Measurements from ENCODE around the gene CD300LG.

CD300LG gene

DNA sequence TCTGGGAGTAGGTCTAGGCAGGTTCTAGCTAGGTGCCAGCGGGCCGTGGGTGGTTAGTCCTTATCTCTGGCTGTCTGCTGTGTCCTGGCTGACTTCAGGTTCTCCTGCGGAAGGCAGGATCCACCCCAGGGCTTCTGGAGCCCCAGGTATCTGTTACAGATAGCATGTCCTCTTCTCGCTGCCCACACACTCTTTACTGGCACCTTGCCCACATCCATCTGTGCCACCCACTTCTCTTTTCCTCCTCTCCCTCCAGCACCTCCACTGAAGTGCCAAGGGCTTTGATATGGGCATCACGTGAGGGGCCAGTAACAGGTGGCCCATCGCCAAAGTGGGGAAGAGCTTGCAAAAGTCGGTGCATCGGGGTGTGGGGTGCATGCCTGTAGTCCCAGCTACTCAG lies 64.9 kb downstream of the CD300LG start (continued):
- TF ChIP-seq TSHZ2 (CRISPR knock-in tag; IDR thresholded peaks at IDR 0.05) (no peak), ZFP3 (CRISPR knock-in tag; IDR thresholded peaks at IDR 0.05) (no peak), ZNF70 (CRISPR knock-in tag; IDR thresholded peaks at IDR 0.05) (no peak)
- TF ChIP-seq, protein P1, sequence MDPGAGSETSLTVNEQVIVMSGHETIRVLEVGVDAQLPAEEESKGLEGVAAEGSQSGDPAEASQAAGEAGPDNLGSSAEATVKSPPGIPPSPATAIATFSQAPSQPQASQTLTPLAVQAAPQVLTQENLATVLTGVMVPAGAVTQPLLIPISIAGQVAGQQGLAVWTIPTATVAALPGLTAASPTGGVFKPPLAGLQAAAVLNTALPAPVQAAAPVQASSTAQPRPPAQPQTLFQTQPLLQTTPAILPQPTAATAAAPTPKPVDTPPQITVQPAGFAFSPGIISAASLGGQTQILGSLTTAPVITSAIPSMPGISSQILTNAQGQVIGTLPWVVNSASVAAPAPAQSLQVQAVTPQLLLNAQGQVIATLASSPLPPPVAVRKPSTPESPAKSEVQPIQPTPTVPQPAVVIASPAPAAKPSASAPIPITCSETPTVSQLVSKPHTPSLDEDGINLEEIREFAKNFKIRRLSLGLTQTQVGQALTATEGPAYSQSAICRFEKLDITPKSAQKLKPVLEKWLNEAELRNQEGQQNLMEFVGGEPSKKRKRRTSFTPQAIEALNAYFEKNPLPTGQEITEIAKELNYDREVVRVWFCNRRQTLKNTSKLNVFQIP (CRISPR knock-in tag; IDR thresholded peaks at IDR 0.05; ENCODE audit: borderline replicate concordance, low read depth), result no peak

DNA sequence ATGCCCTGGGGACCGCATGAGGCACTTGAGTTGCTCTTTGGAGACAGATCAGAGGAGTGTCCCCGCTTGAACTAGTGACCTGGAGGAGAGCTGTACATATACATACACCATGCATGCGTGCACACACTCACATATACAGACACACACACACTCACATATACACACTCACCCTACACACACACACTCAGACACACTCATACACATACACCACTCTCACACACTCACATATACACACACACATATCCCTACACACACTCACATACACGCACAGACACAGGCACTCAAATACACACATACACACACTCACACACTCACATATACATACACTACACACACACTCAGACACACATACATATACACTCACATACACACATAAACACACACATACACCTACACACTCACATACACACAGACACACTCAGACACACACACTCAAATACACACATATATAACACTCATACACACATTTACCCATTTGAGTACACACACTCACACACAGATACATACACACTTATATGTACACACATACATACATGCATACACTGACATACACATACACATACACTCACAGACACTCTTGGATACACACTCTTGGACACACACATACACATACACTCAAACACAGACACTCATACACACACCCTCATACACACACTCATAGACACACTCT lies 65.8 kb downstream of the CD300LG start:
- TF ChIP-seq CSRNP3 (CRISPR knock-in tag; IDR thresholded peaks at IDR 0.05) (no peak), ZFP3 (CRISPR knock-in tag; IDR thresholded peaks at IDR 0.05) (no peak), ZNF565 (CRISPR knock-in tag; conservative IDR thresholded peaks at IDR 0.05; ENCODE audit: low read depth) (no peak), BACH2 (CRISPR knock-in tag; IDR thresholded peaks at IDR 0.05; ENCODE audit: borderline replicate concordance) (no peak), PPARA (CRISPR knock-in tag; IDR thresholded peaks at IDR 0.05; ENCODE audit: borderline replicate concordance) (no peak), SNAI2 (CRISPR knock-in tag; IDR thresholded peaks at IDR 0.05) (no peak), ZNF70 (CRISPR knock-in tag; IDR thresholded peaks at IDR 0.05) (no peak), ZNF8 (CRISPR knock-in tag; IDR thresholded peaks at IDR 0.05) (no peak), TOX (CRISPR knock-in tag; IDR thresholded peaks at IDR 0.05; ENCODE audit: borderline replicate concordance) (no peak), ISL1 (CRISPR knock-in tag; IDR thresholded peaks at IDR 0.05) (no peak), TSHZ2 (CRISPR knock-in tag; IDR thresholded peaks at IDR 0.05) (no peak), CREB5 (CRISPR knock-in tag; IDR thresholded peaks at IDR 0.05; ENCODE audit: low read depth) (no peak), CSDC2 (CRISPR knock-in tag; IDR thresholded peaks at IDR 0.05) (no peak), ZC3H10 (CRISPR knock-in tag; IDR thresholded peaks at IDR 0.05) (no peak)
- TF ChIP-seq, protein P1 (CRISPR knock-in tag; IDR thresholded peaks at IDR 0.05; ENCODE audit: borderline replicate concordance, low read depth), result no peak
- TF ChIP-seq, protein P2, sequence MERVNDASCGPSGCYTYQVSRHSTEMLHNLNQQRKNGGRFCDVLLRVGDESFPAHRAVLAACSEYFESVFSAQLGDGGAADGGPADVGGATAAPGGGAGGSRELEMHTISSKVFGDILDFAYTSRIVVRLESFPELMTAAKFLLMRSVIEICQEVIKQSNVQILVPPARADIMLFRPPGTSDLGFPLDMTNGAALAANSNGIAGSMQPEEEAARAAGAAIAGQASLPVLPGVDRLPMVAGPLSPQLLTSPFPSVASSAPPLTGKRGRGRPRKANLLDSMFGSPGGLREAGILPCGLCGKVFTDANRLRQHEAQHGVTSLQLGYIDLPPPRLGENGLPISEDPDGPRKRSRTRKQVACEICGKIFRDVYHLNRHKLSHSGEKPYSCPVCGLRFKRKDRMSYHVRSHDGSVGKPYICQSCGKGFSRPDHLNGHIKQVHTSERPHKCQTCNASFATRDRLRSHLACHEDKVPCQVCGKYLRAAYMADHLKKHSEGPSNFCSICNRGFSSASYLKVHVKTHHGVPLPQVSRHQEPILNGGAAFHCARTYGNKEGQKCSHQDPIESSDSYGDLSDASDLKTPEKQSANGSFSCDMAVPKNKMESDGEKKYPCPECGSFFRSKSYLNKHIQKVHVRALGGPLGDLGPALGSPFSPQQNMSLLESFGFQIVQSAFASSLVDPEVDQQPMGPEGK (CRISPR knock-in tag; IDR thresholded peaks at IDR 0.05; ENCODE audit: borderline replicate concordance), result no peak
- ATAC-seq, result no peak

All from SK-N-SH treated with all-trans-retinoic acid at 6 μM for 48 hours (cell line).